NCI-H2081 treated with DMSO at 0.1 percent for 48 hours (cell line): ENCODE measurements around the gene SLC4A1.

Source experiments
- DNase-seq: peaks from one replicate; lab custom pipeline; 2025; lab: John Stamatoyannopoulos, UW

SLC4A1 gene

DNA sequence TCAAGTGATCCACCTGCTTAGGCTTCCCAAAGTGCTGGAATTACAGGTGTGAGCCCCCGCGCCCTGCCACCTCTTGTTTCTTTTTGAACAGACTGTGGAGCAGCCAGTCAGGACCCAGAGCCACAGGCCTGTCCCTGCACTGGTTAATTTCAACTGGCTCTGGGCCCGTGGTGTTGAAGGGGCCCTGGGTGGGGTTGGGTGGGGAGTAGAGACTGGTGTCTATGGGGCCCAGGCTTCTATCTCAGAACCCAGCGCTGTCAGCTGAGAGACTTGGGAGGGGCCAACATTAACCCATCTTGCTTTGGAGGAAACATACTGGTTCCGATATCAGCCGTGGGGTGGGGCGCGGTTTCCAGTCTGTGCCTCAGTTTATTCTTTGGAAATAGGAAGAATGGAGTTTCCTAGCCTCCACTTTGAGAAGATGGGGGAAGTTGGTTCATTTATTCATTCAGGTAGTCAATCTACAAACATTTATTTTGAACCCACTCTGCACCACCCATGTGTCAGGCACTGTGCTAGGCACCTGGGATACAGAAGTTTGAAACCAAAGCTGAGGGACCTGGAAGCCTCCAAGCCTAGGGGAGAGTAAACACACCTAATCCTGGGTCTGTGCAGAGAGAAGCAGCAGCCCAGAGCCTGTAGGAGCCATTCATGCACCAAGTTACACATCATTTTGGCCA lies 15.5 kb upstream of the SLC4A1 start:
- no peak for DNase-seq

DNA sequence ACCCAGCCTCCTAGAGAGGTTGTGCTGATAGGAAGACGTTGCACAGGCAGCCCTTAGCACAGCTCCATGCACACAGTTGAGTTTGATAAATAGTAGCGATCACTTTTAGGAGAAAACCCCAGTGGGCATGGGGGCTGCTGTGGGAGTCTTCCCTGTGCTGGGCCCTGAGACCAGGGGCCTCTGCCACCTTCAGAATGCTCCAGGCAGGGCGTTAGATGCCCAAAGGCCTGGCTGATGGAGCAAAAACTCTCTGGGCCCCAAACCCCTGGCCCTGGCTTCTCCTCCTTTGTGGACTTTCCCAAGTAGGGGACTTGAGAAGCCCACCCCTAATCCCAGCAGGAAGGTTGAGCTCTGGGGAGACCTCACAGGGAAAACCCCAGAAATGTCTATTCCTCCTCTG lies 14.3 kb upstream of the SLC4A1 start:
- no peak for DNase-seq

DNA sequence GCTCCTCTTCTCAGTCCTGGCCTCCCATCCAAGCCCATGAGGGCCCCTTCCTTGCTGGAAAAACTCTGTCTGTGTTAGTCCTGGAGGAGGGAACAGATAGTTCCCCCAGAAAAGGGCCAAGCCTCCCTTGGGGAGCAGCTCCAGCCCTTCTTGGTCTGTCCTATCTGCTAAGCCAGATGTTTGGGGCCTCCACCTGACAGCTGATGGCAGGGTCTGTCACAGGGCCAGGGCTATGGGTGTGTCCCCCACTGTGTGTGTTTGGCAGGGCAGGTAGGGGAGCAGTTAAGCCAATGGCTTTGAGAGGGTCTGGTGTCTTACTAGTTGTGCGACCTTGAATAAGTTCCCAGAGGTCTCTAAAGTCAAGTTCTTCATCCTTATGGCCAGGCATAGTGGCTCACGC lies 13.6 kb upstream of the SLC4A1 start:
- DNase-seq, result no peak

DNA sequence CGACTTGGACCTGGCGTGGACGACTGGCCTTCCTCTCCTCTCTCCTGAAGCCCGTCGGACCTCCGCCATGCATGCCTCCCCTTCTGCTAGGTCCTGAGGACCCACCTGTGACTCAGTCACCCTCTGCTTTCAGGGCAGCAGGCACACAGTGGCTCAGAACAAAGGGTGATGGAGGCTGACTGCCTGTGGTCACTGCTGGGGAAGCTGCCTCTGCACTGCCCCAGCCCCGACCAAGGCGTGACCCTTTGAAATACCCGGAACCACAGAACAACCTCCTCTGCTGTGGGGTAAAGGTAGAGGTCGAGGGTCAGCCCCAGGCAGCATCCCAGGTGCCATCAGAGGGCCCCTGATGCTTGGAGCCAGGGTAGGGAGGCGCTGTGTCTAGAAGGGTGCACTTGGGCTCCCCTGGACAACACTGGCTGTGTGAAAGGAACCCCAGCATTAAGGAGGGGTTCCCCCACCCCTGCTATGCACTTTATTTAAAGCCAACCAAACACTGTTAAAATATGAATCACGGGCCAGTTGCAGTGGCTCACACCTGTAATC lies 12.5 kb upstream of the SLC4A1 start:
- DNase-seq, result no peak

DNA sequence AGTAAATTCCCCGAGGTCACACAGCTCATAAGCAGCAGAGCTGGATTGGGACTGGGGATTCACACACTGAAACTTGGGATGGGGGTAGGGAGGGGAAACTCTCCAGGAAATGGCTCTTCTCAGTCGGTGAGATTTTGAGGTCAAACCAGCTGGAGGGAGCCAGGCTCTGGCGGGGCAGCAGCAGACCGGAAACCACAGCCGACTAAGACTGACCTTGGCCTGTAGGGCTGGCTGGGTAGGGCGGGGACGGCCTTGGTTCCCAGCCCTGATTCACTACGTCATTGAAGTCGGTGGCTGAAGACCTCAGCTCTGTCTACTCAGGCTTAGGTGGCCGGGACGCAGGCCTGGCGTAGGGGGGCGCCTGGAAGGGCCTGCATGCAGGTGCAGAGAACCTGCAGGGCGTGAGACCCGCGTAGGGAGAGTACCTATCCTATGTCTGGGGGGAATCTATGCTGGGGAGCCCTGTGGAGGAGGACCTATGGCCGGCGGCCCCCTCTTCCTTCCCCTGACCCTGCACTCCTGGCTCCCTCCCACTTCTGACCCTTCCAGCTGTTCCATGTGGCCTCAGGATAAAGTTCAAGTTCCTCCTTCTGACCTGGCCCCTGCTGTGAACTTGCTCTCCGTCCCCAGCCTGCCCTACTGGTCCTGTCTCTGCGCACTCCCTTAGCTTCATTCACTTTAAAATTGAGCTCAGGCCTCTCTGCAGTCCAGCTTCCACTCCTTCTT lies 11.9 kb upstream of the SLC4A1 start:
- no peak for DNase-seq

DNA sequence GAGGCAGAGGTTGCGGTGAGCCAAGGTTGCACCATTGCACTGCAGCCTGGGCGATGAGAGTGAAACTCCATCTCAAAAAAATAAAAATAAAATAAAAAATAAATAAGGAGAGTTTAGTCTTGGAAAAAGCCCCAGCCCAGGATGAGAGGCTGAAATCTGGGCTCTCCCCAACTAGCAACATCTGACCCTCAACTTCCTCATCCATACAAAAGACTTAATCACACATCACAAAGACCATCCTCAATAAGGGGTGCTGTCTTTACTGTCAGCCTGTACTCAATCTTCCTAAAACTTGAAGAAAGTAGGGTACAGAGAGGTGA lies 11.4 kb upstream of the SLC4A1 start:
- no peak for DNase-seq

DNA sequence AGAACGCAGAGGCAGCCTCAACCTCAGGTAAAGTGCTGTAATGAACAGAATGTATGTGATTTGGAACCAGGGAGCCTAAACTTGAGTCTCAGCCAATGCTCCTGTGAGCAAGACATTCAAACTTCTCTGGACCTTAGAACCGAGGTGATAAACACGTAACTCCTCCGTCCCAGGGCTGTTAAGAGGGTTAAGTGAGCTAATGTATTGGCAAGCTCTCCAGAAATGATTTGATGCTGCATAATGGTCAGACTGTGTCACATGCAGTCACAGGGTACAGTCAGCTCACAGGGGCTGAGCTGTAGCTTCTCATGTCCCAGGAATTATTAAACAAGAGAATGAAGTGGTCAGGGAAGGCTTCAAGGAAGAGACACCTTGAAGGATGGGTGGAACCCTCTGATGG lies 10.0 kb upstream of the SLC4A1 start:
- DNase-seq, result no peak

DNA sequence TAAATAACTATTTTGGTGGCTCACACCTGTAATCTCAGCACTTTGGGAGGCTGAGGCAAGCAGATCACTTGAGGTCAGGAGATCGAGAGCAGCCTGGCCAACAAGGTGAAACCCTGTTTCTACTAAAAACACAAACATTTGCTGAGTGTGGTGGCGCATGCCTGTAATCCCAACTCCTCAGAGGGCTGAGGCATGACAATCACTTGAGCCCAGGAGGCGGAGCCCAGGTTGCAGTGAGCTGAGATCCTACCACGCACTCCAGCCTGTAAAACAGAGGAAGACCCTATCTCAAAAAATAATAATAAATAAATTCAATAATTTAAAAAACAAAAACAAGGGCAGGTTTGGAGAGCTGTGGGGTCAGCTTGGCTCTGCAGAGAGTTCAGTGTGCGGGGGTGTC lies 5.7 kb upstream of the SLC4A1 start:
- DNase-seq, result no peak

DNA sequence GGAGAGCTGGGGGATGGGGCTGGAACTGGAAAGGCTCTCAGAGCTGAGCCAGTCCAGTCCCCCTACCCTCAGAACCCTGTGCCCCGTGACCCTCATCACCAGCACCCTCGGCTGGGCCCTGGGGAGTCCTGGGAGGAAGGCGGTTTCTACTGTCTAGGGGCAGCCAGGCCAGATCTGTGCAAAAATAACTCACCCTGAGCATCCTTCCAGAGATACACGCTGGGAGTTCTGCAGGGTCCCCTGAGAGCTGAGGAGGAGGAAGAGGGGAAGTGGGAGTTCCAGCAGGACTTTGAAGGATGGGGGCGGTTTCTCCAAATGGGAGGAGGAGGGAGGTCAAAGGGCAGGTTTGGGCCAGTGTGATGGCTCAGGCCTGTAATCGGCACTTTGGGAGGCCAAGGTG lies 5.0 kb upstream of the SLC4A1 start:
- DNase-seq, result no peak

DNA sequence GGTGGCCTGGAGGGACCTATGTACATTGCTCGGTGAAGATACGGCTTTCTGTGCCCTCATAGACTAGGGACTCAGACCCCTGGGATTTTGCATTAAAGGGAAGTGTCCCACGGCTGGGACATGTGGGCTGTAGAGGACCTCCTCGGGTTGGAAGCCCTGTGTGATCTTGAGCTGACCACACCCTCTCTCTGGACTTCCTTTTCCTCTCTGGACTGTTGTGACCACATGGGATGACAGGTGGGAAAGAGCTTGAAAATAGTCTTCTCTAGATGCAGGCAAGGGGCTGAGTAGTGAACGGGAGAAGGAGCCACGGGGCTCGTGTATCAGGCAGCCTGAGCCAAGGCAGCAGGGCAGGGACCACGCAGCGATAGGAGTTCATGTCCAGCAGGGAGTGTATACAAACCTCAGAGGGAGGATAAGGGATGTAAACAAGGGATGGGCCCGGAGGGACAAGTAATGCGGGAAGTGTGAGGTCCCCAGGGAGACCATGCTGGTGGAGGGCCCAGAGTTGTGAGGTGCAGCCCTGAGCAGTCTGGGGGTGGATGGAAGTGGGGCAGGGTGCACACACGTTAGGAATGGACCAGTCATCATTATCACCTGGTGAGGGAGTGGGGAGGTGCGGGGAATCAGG lies 4.5 kb upstream of the SLC4A1 start:
- DNase-seq, result no peak

DNA sequence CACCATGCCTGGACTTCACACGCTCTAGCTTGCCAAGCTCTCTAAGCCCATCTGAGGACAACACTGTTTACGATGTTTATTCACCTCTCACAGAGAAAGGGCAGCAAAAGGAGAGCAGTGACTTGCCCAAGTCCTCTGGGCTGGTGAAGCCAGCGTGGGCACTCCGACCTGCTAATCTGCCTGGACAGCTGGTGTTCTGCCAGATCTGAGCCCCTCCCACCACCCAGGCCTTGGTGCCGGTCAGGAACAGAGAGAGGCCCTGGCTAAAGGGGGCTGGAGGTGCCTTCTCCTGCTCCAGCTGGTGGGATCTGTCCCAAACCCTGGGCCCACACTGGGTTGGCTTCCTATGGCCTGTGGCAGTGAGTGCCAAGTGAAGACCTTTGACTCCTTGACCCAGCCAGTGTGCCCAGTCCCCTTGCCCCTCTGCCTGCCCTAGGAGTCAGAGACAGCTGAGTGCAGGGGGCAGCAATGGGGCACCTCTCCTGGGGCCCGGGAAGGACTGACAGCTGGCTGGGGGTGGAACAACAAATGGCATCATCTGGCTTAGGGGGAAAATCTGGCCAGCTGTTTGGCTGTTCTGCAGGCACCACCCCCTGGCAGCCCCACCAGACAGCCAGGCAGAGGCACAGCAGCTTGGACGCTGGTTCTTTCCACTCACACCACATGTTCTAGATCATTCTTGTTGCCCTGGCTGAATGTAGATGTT lies 1.8 kb upstream of the SLC4A1 start:
- DNase-seq, result no peak

DNA sequence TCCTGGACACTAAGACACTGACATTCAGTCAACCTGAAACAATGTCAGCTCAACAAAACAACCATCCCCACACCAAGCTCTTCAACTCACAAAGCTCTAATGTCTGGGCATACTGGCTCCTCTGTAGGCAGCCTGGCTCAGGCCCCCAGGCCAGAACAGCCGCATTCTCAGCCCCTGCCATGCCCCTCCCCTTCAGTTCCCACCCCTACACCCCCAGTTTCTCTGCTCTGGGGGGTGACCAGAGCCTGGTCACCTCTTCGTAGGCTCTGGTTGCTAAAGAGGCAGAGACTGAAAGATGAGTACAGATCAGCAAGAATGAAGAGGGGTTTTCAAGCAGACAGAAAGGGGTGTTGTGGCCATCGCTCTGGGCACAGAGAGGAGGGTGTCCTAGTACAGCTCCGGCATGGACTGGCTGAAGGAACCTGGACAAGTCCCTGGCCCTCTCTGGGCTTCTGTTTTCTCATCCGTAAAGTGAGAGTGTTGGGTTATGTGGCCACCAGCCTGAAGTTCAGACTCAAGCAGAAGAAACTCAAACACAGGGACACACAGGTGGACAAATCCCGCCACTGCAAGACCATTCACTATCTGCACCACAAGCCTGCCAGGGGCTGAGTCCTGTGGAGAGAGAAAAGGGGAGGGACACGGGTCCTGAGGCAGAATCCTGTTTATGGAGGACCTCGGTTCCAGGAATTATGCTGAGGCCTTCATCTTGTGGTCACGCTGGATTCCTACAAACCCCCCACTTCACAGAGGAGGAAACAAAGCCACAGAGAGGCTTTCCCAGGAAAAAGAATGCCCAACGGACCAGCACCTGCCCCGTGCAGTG lies 987 bp upstream of the SLC4A1 start:
- DNase-seq, result no peak

DNA sequence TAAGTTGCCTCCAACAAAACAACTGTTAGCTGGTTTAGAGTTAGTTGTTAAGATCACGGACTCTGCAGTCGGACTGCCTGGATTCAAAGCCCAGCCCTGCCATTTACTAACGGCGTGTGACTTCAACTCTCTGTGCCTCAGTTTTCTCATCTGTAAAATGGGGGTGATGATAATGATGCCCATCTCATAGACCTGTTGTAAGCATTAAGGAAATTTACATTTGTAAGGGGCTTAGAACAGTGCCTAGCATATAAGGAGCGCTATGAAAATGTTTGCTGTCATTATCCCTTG lies 825 bp downstream of the SLC4A1 start:
- no peak for DNase-seq

DNA sequence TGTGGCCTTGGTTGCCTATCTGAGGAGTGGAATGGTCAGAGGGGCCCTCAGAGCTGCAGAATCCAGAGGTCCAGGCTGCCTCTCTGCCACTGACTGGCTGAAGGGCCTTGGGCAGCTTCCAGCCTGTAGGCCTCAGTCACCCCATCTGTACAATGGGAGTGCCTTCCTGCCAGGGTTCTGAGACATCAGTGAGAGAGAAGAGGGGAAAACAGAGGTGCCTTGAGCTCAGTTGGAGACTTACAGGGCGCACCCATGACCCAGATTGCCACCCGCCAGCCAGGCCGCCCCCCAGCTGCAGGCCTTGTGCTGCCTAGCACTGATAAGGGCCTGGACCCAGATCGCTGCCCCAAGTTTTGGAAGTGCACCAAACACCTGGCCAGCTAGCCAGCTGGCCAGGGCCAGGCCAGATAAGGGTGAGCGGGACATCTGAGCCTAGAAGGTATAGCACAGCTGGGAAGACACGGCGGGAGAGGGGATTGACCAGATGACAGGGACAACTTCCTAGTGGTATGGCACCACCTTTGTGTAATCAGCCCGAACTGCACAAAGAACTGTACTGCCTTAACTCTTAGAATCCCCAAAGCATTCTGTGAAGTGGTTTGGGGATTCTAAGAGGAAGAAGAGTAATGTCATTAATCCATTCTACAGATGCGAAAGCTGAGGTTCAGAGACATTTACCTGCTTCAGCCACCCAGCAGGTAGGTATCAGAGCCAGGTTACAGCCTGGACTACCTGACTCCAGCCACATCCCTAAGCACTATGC lies 1.4 kb downstream of the SLC4A1 start:
- no peak for DNase-seq

DNA sequence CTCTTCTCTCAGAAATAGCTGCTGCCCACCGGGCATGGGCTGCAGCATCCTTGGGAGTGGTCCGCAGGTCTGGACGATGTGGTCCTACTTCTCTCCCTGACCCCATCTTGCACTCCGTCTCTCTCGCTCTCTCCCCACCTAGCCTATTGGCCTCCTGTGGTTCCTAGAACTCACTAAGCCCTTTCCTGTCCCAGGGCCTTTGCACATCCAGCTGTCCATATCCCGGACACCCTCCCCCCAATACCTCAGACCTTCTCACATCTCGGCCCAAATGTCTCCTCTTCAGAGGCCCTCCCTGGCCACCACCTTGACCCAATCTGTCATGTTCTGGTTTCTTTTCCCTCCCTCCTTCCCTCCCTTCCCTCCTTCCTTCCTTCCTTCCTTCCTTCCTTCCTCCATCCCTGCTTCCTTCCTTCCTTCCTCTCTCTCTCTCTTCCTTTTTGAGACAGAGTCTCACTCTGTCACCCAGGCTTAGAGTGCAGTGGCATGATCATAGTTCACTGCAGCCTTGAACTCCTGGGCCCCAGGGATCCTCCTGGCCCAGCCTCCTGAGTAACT lies 4.5 kb downstream of the SLC4A1 start:
- DNase-seq, result no peak

DNA sequence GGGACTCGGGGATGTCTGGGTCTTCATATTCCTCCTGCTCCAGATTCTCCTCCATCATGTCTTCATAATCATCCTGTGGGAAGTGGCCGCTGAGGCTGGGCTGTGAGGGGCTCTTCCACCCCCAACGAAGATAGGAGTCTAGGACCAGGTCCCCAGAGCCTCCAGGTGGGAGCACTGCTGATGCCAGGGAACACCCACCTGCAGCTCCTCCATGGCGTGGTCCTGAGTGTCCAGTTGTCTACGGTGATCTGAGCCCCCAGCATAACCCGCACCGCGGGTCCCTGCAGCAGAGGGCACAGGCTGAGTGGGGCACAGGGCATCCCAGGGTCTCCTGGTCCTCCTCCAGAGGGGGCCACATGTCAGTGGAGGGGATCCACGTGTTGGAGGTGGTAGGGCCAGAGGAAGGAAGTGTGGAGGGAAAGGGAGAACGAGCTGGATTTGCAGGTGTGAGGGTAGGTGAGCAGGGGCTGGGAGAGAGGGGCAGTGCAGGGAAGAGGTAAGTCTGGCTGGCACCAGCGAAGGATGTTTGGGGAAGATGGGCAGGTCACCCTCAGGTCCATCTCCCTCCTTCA lies 5.2 kb downstream of the SLC4A1 start:
- no peak for DNase-seq

DNA sequence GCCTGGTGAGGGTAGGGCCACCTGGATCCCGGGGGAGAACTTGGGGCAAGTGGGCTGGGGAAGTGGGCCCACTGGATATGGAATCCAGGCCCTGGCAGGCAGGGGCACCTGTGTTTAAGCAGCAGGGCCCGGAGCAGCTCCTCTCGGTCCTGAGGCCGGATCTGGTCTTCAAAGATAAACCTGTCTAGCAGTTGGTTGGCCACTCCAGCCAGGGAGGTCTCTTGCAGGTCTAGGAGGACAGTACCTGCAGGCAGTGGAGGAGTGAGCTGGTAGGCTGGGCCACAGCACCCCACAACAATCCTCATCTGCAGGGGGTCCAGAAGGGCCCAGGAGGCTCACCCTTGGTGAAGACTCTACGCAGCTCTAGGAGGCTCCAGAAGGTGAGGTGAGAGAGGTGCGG lies 7.6 kb downstream of the SLC4A1 start:
- DNase-seq, result no peak

DNA sequence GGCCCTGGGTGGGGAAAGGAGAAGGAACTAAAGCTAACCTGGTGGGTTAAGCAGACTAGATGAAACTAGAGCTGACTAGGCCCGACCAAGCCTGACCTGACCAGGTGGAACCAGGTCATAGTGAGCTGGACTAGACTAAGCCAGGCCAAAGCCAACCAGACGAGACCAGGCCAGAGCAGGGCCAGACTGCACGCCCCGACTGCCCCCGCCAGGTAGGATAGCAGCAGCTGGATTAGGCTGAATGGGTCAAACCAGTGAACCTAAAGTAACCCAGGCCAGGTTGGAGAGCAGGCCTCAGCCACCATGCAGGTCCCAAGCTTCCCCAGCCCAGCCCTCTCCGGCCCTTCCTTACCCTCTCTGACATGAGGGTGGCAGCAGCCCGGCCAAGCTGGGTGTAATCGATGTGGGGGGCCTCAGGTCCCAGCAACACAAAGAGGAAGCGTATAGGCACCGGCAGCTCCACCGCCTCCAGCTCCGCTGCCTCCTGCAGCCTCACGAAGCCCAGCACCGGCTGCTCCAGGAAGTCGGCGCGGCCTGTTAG lies 9.1 kb downstream of the SLC4A1 start:
- no peak for DNase-seq

DNA sequence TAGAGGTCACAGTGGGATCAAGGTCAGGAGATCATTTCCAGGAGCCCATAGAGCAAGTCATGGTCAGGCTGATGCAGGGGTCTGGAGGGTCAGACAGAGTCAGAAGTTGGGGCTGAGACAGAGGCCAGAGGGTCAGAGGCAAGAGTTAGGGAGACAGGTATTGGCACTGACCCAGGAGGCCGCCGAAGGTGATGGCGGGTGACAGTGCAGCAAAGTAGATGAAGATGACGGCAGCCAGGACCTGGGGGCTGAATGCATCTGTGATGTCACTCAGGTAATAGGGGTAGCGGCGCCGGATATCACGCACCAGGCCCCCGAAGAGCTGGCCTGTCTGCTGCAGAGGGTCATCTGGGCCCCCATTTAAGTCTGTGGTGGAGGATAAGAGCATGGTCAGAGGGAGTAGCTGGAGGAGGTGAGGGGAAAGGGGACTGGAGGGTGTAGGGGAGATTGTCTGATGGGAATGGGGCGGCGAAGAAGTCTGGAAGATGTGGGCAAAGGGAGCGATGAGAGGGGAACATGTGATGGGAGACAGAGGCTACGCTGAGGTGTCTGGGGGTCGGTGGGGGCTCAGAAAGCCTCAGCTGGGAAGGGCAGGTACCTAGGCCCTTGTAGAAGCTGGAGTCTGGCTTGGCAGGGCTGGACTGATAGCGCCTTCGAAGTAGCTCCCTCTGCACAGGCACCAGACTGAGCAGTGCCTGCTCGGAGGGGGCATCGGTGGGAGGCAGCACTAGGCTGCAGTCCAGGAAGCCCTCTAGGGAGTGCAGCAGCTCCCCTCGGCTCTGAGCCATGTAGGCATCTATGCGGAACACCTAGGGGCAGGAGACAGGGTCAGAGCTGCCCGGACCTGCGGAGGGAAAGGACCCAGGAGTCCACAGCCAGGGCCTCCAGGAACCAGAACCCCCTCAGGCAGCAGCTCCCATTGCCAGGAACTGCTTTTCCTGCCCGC lies 9.8 kb downstream of the SLC4A1 start:
- no peak for DNase-seq
